ENCODE measurements around the gene JMJD8.

JMJD8 gene

DNA sequence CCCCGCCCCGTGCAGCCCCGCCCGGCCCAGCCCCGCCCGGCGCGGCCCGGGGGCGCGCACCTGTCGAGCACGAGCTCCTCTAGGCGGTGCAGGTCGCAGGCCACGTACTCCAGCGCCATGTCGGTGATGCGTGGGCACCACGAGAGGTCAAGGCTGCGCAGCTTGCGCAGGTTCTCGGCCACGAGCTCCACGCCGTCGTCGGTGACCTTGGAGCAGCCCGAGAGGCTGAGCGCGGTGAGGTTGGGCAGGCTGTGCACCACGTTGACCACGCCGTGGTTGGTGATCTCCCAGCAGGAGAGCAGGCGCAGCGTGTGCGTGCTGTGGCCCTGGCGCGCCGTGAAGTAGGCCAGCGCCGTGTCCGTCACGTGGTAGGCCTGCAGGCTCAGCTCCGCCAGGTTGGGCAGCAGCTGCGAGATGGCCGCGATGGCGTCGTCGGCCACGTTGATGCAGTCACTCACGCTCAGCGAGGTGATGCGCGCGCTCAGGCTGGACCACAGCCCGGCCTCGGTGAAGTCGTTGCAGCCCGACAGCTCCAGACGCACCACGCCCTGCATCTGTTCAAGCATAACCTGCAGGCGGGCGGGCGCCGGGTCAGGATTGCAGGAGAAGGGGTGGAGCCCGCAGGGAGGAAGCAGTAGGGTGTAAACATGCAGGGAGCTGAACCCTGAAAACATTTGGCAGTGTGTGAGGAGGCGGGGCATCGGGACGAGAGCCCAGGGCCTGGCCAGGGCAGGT, 11.4 kb upstream of the JMJD8 start (continued):
- peak; percentile 71; the same call in 1 of the 2 replicates for TF ChIP-seq YY1 (tag by site-specific recombination; IDR thresholded peaks at IDR 0.05)
- no peak for TF ChIP-seq ZNF169 (tag by site-specific recombination; IDR thresholded peaks at IDR 0.05)
- 0 out of 2 replicates have a peak, but pooled peaks have one; percentile 39 for TF ChIP-seq ZXDB (tag by site-specific recombination; IDR thresholded peaks at IDR 0.05)
- TF ChIP-seq, protein P1, sequence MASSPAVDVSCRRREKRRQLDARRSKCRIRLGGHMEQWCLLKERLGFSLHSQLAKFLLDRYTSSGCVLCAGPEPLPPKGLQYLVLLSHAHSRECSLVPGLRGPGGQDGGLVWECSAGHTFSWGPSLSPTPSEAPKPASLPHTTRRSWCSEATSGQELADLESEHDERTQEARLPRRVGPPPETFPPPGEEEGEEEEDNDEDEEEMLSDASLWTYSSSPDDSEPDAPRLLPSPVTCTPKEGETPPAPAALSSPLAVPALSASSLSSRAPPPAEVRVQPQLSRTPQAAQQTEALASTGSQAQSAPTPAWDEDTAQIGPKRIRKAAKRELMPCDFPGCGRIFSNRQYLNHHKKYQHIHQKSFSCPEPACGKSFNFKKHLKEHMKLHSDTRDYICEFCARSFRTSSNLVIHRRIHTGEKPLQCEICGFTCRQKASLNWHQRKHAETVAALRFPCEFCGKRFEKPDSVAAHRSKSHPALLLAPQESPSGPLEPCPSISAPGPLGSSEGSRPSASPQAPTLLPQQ (tag by site-specific recombination; IDR thresholded peaks at IDR 0.05) = peak; percentile 37
- TF ChIP-seq KLF7 (tag by site-specific recombination; IDR thresholded peaks at IDR 0.05; ENCODE audit: borderline replicate concordance) = no peak; the same call in 1 of the 2 replicates
- no peak for TF ChIP-seq ZNF830 (tag by site-specific recombination; IDR thresholded peaks at IDR 0.05; ENCODE audit: low read depth)
- TF ChIP-seq ZNF473 (tag by site-specific recombination; IDR thresholded peaks at IDR 0.05) = no peak
- no peak for TF ChIP-seq GLIS2 (tag by site-specific recombination; IDR thresholded peaks at IDR 0.05)
- TF ChIP-seq ZNF366 (tag by site-specific recombination; conservative IDR thresholded peaks at IDR 0.05) = no peak
- TF ChIP-seq ZSCAN23 (tag by site-specific recombination; IDR thresholded peaks at IDR 0.05) = no peak
- TF ChIP-seq WT1 (tag by site-specific recombination; IDR thresholded peaks at IDR 0.05) = no peak
- TF ChIP-seq, protein P2, sequence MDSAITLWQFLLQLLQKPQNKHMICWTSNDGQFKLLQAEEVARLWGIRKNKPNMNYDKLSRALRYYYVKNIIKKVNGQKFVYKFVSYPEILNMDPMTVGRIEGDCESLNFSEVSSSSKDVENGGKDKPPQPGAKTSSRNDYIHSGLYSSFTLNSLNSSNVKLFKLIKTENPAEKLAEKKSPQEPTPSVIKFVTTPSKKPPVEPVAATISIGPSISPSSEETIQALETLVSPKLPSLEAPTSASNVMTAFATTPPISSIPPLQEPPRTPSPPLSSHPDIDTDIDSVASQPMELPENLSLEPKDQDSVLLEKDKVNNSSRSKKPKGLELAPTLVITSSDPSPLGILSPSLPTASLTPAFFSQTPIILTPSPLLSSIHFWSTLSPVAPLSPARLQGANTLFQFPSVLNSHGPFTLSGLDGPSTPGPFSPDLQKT (IDR thresholded peaks at IDR 0.05; ENCODE audit: borderline replicate concordance, low read depth, low read length) = no peak
- TF ChIP-seq ZNF133 (tag by site-specific recombination; IDR thresholded peaks at IDR 0.05) = no peak
- TF ChIP-seq ZNF561 (tag by site-specific recombination; IDR thresholded peaks at IDR 0.05; ENCODE audit: borderline replicate concordance) = no peak
- no peak for TF ChIP-seq ZNF404 (tag by site-specific recombination; IDR thresholded peaks at IDR 0.05)
- no peak for TF ChIP-seq ZFP3 (tag by site-specific recombination; IDR thresholded peaks at IDR 0.05; ENCODE audit: low read depth)
- no peak for TF ChIP-seq ZSCAN30 (tag by site-specific recombination; IDR thresholded peaks at IDR 0.05)
- no peak for TF ChIP-seq ZNF394 (tag by site-specific recombination; IDR thresholded peaks at IDR 0.05; ENCODE audit: borderline replicate concordance)
- TF ChIP-seq, protein P3, sequence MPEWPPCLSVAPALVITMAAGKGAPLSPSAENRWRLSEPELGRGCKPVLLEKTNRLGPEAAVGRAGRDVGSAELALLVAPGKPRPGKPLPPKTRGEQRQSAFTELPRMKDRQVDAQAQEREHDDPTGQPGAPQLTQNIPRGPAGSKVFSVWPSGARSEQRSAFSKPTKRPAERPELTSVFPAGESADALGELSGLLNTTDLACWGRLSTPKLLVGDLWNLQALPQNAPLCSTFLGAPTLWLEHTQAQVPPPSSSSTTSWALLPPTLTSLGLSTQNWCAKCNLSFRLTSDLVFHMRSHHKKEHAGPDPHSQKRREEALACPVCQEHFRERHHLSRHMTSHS (tag by site-specific recombination; IDR thresholded peaks at IDR 0.05) = no peak
- TF ChIP-seq ZNF501 (tag by site-specific recombination; IDR thresholded peaks at IDR 0.05) = no peak
- no peak for TF ChIP-seq ZNF654 (tag by site-specific recombination; IDR thresholded peaks at IDR 0.05; ENCODE audit: low read depth)
- no peak for TF ChIP-seq ZNF138 (tag by site-specific recombination; IDR thresholded peaks at IDR 0.05; ENCODE audit: borderline replicate concordance)
- no peak for TF ChIP-seq PRDM1 (tag by site-specific recombination; IDR thresholded peaks at IDR 0.05)
- TF ChIP-seq, protein P4, sequence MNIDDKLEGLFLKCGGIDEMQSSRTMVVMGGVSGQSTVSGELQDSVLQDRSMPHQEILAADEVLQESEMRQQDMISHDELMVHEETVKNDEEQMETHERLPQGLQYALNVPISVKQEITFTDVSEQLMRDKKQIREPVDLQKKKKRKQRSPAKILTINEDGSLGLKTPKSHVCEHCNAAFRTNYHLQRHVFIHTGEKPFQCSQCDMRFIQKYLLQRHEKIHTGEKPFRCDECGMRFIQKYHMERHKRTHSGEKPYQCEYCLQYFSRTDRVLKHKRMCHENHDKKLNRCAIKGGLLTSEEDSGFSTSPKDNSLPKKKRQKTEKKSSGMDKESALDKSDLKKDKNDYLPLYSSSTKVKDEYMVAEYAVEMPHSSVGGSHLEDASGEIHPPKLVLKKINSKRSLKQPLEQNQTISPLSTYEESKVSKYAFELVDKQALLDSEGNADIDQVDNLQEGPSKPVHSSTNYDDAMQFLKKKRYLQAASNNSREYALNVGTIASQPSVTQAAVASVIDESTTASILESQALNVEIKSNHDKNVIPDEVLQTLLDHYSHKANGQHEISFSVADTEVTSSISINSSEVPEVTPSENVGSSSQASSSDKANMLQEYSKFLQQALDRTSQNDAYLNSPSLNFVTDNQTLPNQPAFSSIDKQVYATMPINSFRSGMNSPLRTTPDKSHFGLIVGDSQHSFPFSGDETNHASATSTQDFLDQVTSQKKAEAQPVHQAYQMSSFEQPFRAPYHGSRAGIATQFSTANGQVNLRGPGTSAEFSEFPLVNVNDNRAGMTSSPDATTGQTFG (tag by site-specific recombination; IDR thresholded peaks at IDR 0.05; ENCODE audit: borderline replicate concordance) = no peak
- TF ChIP-seq, protein P5, sequence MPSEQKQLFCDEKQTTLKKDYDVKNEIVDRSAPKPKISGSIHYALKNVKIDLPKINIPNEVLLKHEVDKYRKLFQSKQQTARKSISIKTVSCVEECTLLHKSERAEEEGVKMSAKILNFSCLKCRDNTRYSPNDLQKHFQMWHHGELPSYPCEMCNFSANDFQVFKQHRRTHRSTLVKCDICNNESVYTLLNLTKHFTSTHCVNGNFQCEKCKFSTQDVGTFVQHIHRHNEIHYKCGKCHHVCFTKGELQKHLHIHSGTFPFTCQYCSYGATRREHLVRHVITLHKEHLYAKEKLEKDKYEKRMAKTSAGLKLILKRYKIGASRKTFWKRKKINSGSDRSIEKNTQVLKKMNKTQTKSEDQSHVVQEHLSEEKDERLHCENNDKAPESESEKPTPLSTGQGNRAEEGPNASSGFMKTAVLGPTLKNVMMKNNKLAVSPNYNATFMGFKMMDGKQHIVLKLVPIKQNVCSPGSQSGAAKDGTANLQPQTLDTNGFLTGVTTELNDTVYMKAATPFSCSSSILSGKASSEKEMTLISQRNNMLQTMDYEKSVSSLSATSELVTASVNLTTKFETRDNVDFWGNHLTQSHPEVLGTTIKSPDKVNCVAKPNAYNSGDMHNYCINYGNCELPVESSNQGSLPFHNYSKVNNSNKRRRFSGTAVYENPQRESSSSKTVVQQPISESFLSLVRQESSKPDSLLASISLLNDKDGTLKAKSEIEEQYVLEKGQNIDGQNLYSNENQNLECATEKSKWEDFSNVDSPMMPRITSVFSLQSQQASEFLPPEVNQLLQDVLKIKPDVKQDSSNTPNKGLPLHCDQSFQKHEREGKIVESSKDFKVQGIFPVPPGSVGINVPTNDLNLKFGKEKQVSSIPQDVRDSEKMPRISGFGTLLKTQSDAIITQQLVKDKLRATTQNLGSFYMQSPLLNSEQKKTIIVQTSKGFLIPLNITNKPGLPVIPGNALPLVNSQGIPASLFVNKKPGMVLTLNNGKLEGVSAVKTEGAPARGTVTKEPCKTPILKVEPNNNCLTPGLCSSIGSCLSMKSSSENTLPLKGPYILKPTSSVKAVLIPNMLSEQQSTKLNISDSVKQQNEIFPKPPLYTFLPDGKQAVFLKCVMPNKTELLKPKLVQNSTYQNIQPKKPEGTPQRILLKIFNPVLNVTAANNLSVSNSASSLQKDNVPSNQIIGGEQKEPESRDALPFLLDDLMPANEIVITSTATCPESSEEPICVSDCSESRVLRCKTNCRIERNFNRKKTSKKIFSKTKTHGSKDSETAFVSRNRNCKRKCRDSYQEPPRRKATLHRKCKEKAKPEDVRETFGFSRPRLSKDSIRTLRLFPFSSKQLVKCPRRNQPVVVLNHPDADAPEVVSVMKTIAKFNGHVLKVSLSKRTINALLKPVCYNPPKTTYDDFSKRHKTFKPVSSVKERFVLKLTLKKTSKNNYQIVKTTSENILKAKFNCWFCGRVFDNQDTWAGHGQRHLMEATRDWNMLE (tag by site-specific recombination; conservative IDR thresholded peaks at IDR 0.05; ENCODE audit: low read depth) = no peak
- no peak for TF ChIP-seq ZNF112 (tag by site-specific recombination; IDR thresholded peaks at IDR 0.05)
- no peak for TF ChIP-seq ZNF239 (tag by site-specific recombination; IDR thresholded peaks at IDR 0.05)
- TF ChIP-seq, protein P6, sequence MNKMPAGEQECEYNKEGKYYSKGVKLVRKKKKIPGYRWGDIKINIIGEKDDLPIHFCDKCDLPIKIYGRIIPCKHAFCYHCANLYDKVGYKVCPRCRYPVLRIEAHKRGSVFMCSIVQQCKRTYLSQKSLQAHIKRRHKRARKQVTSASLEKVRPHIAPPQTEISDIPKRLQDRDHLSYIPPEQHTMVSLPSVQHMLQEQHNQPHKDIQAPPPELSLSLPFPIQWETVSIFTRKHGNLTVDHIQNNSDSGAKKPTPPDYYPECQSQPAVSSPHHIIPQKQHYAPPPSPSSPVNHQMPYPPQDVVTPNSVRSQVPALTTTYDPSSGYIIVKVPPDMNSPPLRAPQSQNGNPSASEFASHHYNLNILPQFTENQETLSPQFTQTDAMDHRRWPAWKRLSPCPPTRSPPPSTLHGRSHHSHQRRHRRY (tag by site-specific recombination; IDR thresholded peaks at IDR 0.05) = no peak
- TF ChIP-seq ZNF146 (tag by site-specific recombination; IDR thresholded peaks at IDR 0.05) = no peak

Measured in HEK293 (cell line).